Measurements from ENCODE around the gene TIMD4.

TIMD4 gene

GRCh38 chr5:156871212-156871611, 91.8 kb downstream of the TIMD4 start:
- no peak for TF ChIP-seq NFIC (IDR thresholded peaks at IDR 0.05)
- no peak for TF ChIP-seq CREB1 (IDR thresholded peaks at IDR 0.05; ENCODE audit: low read depth)
- no peak for TF ChIP-seq RAD21 (IDR thresholded peaks at IDR 0.05; ENCODE audit: low read depth)
- no peak for TF ChIP-seq EGR1 (IDR thresholded peaks at IDR 0.05)
- no peak for TF ChIP-seq ZBTB7A (IDR thresholded peaks at IDR 0.05; ENCODE audit: low read depth)
- no peak for TF ChIP-seq FOXM1 (IDR thresholded peaks at IDR 0.05; ENCODE audit: borderline replicate concordance, low read depth)
- no peak for TF ChIP-seq TEAD4 (IDR thresholded peaks at IDR 0.05)
- TF ChIP-seq EP300 (IDR thresholded peaks at IDR 0.05; ENCODE audit: borderline replicate concordance): no peak
- TF ChIP-seq TAF1 (IDR thresholded peaks at IDR 0.05; ENCODE audit: low read depth): no peak
- TF ChIP-seq CEBPB (IDR thresholded peaks at IDR 0.05): no peak
- no peak for TF ChIP-seq USF1 (IDR thresholded peaks at IDR 0.05)
- TF ChIP-seq REST (IDR thresholded peaks at IDR 0.05; ENCODE audit: low read depth): no peak
- TF ChIP-seq TCF12 (IDR thresholded peaks at IDR 0.05; ENCODE audit: low read depth): no peak
- TF ChIP-seq MAX (IDR thresholded peaks at IDR 0.05): no peak
- no peak for TF ChIP-seq YY1 (IDR thresholded peaks at IDR 0.05; ENCODE audit: low read depth)

GRCh38 chr5:156870498-156870839, 92.6 kb downstream of the TIMD4 start:
- TF ChIP-seq CREB1 (IDR thresholded peaks at IDR 0.05; ENCODE audit: low read depth): no peak

Measured in Ishikawa (cell line).